Left hindlimb (tissue), 1 donor: ENCODE data around the gene ABCB11.
"Not testable (repeated sequence)": the region's sequence is repeated elsewhere in the genome, so short reads cannot be mapped to it uniquely, and the experiment has no call there.

Experiments used
- DNase-seq: peaks from one replicate; pipeline ENCODE4 v3.0.0-alpha.2; 2018

Gene ABCB11

DNA sequence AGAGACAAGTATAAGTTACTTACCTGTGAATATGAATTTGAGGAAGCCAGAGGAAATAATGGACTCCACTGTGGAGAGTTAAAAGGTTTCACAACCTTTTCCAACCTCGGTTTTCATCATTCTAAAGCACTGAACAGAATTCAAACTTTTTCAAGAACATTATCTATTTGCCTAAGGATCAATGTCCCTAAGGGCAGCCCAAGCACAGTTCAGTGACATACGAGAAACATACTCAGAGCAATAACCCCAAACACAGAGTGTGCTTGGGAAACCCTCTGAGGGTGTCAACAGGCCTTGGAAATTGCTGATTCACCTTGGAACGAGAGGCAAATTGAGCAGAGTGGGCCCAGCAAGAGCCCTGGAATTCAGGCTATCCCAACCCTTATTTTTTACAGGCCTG lies at the start of gene ABCB11:
TSS of gene ABCB11 (minus strand) at position 123 of the 400 bp plus-strand sequence. CDS start 13,199 bp downstream, outside the sequence.
- DNase-seq: no peak

DNA sequence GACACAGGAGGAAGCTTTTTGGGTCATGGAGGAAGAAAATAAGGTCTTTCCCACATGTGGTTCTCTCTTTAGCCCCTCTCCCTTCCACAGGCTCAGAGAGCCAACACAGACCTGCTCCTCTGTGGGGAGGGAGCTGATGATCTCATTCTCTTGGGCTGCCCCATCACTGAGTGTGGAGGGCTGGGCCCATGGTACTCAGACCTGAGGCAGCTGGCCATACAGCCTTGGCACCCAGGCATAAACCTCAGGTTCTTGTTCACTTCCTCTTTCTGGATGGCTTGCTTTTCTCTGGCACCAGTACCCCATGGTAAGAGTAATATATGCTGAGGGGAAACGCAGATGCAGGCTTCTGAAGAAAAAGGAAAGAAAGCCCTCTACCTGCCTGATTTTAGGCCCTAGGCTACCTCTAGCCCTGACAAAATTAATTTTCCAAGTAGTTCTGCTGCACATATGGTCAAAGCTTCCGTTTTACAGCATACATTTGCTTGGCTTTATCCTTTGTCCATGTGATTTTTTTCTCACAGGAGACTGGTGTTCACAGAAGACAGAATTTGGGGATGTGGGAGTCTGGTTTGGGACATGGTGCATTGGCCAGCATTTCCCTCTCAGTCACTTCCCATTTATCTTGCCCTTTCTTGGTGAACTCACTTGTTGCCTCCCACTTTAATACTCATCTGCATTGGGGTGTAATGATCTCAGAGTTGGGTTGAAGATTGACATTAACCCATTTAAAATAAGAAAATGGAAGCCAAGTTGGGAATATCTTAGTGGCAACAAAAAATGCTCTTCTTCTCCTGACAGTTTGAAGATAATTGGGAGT lies 49.3 kb upstream of the ABCB11 start:
- DNase-seq: no peak

DNA sequence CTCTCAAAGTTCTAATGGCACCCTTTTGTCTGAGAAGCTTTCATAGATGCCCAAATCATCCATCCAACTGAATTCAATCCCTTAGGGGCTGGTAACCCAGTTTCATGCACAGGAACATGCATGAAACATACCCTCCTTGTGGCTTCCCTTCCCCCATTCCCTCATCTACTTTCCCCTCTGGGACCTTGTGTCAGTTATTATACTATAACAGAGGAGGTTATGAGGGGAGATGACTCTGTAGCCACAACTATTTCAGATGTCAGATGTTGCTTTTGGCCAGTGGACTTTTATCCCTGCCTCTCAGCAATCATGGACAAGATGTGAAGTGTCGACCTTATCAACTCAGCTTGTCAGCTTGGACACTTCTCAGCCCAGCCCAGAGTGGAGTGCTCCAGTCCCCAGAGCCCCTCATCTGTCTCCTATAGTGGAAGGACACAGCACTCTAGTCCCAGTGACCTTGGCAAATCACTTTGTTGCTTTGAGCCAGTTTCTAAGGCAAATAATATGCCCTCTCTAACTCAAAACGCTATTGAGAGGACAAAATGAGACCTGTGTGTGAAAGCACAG lies 46.6 kb upstream of the ABCB11 start:
- no peak for DNase-seq

DNA sequence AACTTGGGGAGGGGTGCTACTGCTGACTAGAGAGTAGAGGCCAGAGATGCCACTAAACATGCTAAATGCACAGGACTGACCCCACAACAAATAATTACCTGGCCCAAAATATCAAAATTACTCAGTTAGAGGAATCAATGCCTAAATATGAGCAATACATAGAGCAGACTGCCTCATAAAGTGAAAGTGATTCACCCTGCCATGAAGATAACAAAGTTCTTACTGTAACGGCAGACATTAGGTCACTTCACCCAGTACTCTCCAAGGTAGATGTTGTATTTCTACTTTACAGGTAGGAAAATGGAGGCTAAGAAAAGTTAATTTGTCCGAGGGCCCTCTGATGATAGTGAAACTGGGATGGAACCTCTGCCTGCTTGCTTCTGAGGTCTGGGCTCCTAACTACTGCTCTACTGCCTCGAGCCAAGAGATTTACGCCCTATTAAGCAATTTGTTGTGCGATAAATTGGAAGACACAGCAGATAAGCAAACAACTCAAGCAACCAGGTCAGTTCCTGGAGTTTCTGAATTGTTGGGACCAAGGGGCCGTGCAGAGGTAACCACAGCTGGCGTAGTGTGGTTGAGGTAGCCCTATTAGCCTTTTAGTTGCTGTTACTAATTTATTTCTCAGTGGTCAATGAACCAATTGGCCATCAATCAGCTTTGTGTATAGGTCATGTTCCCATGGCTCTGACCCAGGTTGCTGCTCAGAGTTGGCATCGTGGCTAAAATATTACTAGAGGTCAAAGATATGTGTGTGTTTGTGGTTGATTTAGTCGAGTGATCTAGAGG lies 43.0 kb upstream of the ABCB11 start:
- DNase-seq: no peak

DNA sequence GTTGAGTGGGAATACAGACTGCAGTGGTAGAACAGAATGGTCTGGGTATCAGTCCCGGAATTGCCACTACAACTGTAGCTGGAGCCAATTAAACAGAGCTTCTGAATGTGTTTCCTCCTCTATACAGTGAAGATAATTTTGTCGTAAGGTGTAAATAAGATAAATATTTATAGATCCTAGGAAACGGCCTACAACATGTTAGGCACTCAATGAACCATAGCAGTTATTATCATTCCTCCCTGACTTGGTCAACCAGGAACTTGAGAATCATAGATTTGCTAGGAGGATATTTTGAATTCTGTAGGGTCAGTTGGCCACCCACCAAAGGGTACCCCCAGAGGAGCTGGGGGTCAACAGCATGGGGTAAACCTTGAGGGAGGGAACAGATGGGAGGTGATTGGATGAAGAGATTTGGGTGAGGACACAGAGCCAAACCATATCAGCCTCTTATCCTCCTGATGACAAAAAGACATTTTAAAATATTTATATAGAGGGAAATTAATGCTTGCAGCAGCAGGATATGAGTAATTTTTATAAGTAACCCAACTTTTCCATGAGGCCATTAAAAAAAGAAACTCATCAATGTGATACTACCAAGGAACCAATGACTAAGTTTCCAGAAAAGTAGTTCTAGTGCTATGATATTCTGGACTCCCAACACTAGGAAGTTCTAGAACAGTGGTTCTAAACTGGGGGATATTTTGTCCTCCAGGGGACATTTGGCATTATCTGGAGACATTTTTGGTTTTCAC lies 42.3 kb upstream of the ABCB11 start:
- DNase-seq: no peak

DNA sequence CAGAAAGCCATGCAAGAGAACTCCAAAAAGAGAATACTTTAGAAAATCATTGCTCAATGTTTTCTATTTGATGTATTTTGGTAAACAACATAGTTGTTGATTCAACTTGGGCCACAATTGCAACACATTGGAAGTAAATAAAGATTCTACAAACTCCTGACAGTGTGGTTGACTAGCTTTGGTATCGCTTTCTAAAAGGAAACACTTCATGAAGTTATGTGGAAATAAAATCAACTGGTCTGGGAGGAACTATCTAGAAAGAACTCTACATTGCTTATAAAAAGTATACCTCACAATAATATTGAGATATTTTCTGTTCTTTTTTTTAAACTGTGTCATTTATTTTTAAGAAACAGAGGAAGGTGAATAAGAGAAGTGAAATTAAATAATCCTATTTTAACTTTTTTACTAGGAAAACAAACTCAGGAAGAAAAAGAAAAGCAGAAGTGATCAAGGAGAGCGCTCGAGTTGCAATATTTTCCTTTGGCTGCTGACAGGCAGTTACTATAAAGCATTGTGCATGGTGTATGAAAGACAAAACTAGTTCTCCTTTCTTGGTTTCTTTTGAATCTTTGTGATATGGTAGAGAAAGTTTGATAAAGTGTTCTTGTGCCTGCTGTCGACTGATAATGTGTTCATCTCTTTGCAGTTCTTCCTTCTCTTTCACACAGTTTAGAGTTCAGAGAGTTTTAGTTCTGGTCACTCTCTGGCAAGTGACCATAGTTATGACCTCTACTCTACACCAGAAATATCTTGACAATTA lies 41.2 kb upstream of the ABCB11 start:
- DNase-seq: no peak

DNA sequence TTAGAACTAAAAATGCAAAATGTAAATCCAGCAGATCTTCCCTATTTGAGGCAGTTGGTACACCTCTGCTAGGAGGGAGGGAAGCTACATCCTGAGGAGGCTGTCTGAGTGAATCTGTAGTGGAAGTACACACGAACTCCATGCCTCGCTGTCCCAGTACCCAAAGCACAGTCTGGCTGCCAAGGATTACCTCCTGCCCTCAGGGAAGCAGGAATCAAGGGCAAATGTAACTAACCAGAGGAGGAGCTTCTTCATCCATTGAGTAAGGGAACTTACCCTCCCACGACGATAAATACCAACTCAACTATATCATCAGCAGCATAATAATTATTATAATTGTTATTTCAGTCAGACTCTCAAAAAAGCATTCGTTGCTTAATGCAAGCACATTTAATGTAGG lies 40.3 kb upstream of the ABCB11 start:
- no peak for DNase-seq

DNA sequence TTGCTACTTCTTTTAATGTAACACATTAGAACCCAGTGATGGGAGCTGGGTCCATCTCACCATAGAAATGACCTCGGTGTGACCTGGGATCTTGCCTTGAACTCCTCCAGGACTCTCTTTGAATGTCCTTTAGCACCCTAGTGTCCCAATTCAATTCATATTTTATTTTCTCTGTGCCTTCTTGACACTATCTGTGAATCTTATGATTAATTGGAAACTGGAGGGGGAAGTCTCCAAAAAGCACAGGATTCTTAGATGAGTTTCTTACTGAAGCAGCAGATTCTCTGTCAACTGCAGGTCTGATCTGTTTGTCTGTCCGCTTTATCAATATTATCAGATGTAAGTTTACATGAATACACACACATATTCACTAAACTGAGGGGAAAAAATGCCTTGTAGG lies 38.7 kb upstream of the ABCB11 start:
- no peak for DNase-seq

DNA sequence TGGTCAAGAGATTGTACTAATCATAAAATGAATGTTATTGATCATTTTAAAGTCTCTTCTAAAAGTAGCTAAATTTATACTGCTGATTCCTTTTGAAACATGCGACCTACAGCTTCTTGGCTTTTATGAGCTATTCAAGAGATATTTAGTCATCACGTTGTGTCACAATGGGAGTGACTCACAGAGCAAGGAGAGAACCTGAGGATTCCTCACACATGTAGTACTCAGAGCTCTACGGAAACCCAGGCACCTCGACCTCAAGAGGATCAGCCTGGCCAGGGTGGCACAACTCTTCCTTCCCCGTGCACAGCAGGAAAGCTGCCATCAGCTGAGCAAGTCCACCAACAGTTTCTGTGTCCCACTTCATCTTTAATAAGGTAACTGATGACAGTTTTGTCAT lies 38.2 kb upstream of the ABCB11 start, which contains the start of gene DHRS9:
TSS of gene DHRS9 (plus strand) at position 223 of the 400 bp plus-strand sequence. CDS start 12,019 bp downstream, outside the sequence.
- no peak for DNase-seq

DNA sequence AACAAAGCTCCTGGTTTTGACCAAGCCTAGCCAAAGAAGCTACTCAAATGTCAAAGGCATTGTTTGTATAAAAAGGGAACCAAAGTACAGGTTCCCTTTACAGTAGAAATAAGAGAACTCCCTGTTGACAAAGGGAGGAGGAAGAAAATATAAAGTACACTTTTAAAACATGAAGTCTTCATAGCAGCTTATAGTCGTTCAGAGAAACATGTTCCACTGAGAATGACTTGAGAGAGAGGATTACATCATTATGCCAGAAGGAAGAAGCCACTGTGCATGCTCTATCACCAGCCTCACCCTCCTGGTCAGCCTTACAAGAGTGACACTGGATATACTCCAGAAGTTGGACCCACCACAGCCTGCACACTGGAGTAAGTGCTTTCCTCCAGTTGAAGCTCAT lies 35.8 kb upstream of the ABCB11 start:
- no peak for DNase-seq

DNA sequence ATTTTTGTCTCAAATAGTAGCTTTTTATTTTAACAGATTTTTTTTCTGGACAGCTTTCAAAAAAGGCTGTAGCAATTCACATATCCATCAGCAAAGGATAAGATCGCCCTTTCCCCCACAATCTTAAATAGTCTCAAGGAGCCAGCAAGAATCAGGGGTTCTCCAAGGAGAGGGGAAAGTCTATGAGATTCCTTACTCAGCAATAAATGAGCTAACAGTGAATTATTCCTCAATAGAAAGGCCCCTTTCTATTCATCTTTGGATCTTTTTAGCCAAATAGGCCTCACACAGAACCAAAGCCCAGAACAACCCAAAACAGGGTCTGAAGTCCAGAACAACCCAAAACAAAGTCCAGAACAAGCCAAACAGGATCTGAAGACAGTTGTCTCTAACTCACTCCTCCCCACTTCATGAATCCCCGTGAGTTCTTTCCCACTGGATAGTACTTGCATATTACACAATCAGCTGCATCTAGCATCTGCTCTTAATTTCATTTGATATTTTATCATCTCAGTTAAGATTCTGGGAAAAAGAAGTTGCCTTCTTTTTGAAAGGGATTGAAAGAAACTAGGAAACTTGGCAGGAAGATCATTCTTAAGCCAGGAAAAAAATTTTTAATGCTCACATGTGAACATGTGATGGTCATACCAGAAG lies 34.9 kb upstream of the ABCB11 start:
- no peak for DNase-seq

DNA sequence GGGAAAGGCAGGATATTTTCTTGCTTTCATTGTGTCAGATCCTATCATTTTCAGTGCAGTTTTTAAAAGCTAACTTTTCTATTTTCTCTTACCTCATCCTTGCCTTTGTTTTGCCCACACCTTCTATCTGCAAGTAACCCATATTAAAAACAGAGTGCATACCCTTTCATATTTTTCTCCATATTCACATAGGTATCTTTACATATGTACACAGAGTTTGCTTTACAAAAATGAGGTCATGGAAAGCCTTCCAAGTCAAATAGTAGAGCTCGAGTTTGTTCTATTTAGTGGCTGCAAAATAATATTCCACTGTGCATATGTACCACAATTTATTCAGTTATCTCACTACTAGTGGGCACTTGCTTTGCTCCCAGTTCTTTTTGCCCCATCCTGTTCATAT lies 34.3 kb upstream of the ABCB11 start:
- no peak for DNase-seq

DNA sequence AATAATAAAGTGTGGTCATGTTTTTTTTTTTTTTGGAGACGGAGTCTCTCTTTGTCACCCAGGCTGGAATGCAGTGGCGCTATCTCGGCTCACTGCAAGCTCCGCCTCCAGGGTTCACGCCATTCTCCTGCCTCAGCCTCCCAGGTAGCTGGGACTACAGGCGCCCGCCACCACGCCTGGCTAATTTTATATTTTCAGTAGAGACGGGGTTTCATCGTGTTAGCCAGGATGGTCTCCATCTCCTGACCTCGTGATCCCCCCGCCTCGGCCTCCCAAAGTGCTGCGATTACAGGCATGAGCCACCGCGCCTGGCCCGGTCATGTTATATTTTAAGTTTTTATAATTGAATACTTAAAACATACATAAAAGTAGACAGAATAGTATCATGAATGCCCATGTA lies 33.1 kb upstream of the ABCB11 start:
- not testable (repeated sequence) for DNase-seq

DNA sequence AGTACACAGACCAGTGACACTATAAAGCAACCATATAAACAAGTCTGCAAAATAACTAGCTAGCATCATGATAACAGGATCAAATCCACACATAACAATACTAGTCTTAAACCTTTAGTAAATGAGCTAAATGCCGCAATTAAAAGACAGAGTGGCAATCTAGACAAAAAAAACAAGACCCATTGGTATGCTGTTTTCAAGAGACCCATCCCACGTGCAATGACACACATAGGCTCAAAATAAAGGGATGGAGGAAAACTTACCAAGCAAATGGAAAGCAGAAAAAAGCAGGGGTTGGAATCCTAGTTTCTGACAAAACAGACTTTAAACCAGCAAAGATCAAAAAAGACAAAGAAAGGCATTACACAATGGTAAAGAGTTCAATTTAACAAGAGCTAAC lies 23.5 kb upstream of the ABCB11 start:
- not testable (repeated sequence) for DNase-seq

DNA sequence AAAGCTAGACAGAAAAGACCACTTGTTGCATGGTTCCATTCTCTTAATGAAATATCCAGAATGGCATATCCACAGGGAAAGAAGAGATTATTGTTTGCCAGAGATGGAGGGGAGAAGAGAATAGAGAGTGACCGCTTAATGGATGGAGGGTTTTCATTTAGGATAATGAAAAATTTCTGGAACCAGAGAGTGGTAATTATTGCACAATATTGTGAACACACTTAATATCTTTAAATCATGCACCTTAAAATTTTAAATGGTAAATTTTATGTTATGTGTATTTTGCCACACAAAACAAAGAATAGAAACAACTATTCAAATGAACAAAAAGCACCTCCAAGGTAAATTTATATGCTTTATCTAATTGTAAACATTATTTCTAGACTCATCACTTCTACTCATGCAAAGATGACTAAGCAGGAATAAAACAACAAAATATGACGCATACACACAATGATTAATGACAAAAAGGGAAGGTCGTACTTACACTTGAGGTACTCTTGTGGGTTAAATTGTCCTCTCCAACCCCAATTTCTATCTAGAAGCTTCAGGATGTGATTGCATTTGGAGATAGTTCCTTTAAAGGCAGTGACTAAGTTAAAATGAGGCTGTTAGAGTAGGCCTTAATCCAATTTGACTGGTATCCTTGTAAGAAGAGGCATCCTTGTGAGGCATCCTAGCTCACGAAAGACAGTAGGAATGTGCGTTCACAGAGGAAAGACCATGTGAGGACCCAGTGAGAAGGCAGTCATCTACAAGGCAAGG lies 19.5 kb upstream of the ABCB11 start:
- DNase-seq: no peak

DNA sequence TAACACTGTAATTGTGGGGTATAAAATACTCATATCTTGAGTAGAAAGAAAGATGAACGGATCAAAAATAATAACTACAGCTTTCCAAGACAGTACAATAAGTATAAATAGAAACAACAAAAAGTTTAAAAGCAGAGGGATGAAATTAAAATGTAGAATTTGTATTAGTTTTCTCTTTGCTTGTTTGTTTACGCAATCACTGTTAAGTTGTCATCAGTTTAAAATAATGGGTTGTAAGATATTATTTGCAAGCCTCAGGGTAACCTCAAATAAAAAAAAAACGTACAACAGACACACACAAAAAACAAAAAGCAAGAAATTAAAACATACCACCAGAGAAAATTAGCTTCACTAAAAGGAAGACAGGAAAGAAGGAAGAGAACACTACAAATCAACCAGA lies 18.0 kb upstream of the ABCB11 start:
- DNase-seq: no peak

DNA sequence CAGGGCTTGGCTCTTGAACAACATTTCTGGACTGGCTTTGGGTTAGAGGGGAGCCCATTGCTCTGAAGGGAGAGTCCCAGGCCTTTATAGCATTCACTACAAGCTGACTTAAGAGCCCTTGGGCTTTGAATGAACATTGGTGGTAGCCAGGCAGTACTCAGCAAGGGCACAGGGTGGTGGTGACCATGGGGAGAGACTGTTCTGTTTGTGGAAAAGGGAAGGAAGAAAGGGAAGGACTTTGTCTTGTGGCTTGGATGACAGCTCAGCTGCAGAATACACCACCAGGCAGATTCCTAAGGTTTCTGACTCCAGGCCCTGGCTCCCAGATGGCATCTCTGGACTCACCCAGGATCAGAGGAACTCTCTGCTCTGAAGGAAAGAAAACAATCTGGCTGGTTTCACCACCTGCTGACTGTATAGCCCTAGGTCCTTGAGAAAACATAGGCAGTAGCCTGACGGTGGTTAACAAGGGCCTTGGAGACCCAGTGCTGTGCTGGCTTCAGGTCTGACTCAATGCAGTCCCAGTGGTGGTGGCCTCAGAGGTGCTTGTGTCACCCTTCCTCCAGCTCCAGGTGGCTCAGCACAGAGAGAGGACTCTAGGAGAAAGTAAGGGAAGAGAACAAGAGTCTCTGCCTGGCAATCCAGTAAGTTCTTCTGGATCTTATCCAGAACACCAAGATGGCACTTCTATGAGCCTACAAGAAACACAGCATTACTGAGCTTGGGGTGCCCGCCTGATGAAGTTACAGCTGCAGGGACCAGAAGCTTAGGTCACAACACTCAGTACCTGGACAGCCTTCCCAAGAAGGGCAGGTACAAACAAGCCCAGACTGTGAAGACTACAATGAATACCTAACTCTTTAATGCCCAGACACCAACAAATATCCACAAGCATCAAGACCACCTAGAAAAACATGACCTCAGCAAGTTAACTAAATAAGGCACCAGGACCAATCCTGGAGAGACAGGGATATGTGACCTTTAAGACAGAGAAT lies 16.4 kb upstream of the ABCB11 start:
- DNase-seq: no peak

DNA sequence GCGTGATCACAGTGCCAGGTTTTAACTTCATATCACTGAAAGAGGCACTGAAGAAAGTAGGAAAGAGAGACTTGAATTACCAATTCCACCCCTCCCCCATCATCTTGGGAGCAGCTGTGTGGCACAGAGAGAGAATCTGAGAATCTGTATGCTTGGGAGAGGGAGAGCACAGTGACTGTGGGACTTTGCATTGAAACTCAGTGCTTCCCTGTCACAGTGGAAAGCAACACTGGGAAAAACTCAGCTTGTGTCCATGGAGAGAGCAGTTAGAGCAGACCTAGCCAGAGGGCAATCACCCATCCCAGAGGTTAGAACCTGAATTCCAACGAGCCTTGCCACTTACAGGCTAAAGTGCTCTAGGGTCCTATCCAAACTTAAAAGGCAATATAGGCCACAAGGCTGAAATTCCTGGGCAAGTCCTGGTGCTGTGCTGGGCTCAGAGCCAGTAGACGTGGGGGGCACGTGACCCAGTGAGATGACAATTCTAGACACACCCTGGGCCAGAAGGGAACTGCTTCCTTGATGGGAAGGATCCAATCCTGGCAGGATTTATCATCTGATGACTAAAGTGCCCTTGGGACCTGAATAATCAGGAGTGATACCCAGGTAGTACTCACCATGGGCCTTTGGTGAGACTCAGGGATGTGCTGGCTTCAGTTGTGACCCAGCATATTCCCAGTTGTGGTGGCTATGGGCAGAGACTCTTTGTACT lies 15.5 kb upstream of the ABCB11 start:
- DNase-seq: no peak

DNA sequence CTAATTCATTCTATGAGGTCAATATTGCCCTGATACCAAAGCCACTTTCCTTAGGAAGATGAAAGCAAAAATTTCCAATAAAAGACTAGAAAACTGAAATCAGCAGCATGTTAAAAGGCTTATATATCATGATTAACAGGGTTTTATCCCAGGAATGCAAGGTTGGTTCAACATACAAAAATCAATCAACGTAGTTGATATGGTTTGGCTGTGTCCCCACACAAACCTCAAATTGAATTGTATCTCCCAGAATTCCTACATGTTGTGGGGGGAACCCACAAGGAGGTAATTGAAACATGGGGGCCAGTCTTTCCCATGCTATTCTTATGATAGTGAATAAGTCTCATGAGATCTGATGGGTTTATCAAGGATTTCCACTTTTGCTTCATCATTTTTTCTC lies 11.7 kb upstream of the ABCB11 start:
- no peak for DNase-seq
